Stomach smooth muscle (tissue), 2 donors: ENCODE data around the gene TXNL4B.
"Not testable (repeated sequence)": the region's sequence is repeated elsewhere in the genome, so short reads cannot be mapped to it uniquely, and the experiment has no call there.

Experiments
- H3K27ac ChIP-seq: one replicate; pipeline ENCODE4 v1.7.0; 2013; ENCODE audit warnings: mild to moderate bottlenecking, low read length, inconsistent platforms
- H3K27me3 ChIP-seq, 2 donors: one replicate each; pipeline ENCODE4 v1.7.0; 2013; ENCODE audit warnings: low read length in 2 of 2; ENCODE audit not compliant: insufficient read depth in 2 of 2, control insufficient read depth in 1 of 2
- H3K36me3 ChIP-seq, 2 donors: one replicate each; pipeline ENCODE4 v1.7.0; 2013; ENCODE audit warnings: low read length in 2 of 2; ENCODE audit not compliant: control insufficient read depth in 2 of 2, insufficient read depth in 2 of 2
- H3K4me1 ChIP-seq: one replicate; pipeline ENCODE4 v1.7.0; 2013; ENCODE audit warnings: low read length; ENCODE audit not compliant: control insufficient read depth, insufficient read depth
- H3K4me3 ChIP-seq, 2 donors: one replicate each; pipeline ENCODE4 v1.7.0; 2013; ENCODE audit warnings: low read length in 2 of 2
- H3K9ac ChIP-seq, 2 donors: one replicate each; pipeline ENCODE4 v1.7.0; 2013; ENCODE audit warnings: low read length in 2 of 2, mild to moderate bottlenecking in 1 of 2
- H3K9me3 ChIP-seq, 2 donors: one replicate each; pipeline ENCODE4 v1.7.0; 2013; ENCODE audit warnings: low read length in 2 of 2; ENCODE audit not compliant: control insufficient read depth in 2 of 2
- donor health status: healthy.
- donor health status: Pancreatic carcinoma.

The TXNL4B gene

DNA sequence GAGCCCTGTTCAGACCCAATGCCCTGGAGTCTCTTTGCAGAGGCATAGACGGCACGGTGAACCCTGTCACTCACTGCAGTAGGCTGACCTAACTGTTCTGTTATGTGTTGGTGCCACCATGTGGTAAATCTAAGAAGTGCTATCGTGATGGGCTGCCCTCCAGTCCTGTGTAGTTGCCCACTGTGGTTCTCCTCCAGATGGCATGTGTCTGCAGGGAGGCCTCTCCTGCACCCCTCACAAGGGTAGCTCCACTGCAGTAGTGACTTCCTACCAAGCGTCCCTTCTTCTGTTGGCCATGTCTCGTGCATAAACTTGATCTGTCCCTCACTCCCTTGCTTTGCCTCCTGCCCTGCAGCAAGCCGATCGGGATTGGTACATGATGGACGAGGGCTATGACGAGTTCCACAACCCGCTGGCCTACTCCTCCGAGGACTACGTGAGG, 6.0 kb upstream of the TXNL4B start:
- Histone ChIP-seq H3K27me3 (no peaks in the 10 kb centered on the region), H3K4me1 (peaks cover 9% of the 10 kb centered on the region), H3K9ac (no peak overlapping the region), H3K9me3 (no peaks in the 10 kb centered on the region), H3K36me3 (peaks cover 78 to 82% of the 10 kb centered on the region in 2 donors), H3K4me3 (no peak overlapping the region), H3K27ac (no peak overlapping the region)

DNA sequence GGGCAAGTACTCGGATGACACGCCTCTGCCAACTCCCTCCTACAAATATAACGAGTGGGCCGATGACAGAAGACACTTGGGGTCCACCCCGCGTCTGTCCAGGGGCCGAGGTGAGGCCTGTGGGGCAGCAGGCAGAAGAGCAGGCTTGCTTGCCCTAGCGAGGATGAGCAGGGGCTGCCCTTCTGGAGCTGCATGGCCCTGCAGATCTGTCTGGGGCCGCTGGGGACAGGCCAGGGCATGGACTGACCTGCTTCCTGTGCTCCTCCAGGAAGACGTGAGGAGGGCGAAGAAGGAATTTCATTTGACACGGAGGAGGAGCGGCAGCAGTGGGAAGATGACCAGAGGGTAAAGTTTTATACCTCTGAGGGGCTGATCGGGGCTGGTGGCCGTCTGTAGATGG, 5.5 kb upstream of the TXNL4B start:
- no peaks in the 10 kb centered on the region for H3K9me3 ChIP-seq
- no peaks in the 10 kb centered on the region for H3K27me3 ChIP-seq
- peaks cover 73 to 77% of the 10 kb centered on the region in 2 donors for H3K36me3 ChIP-seq
- peaks cover 13% of the 10 kb centered on the region for H3K4me1 ChIP-seq
- H3K27ac ChIP-seq = no peak overlapping the region
- no peak overlapping the region for H3K4me3 ChIP-seq
- H3K9ac ChIP-seq = no peak overlapping the region

DNA sequence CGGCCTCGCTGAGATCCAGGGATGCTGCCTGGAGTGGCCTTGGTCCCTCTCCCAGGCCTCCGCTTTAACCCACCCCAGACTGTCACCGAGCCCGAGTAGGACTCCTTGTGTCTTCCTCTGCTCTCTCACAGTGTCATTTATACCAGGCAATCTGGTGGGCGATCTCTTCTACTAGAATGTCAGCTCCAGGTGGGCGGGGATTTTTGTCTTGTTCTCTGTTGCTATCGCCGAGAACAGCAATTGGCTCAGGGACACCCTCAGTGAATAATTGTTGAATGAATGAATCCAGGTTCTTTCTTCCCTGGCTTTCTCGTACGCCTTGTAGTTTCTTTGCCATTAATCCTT, 818 bp upstream of the TXNL4B start:
- peak overlapping the region; percentile 88 to 99 for H3K9ac ChIP-seq

DNA sequence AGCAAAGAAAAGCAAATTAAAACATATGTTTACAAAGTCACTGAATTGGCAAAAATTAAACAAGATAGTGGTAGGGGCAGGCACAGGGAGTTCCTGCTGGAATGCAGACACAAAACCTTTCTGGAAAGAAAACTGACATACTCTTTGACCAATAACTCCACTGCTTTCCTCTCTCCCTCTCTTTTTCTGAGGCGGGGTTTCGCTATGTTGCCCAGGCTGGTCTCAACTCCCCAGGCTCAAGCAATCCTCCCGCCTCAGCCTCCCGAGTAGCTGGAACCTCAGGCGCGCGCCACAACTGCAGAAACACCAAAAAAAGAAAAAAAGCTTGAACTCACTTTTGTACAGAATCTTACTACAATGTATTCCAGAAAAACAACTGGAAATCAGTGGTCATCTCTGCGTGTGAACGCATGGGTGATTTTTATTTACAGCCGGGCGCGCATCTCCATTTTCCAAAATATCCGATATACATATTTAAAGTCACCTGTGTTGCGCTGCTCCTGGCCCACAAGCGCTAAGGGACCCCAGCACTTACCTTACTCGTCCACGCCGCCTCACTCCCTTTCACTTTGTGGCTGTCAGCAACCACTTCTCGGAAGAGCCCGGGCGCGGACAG, 480 bp downstream of the TXNL4B start:
- peaks cover 13% of the 10 kb centered on the region for H3K4me1 ChIP-seq
- H3K9me3 ChIP-seq = no peaks in the 10 kb centered on the region
- no peaks in the 10 kb centered on the region for H3K27me3 ChIP-seq
- H3K36me3 ChIP-seq = peaks cover 33 to 34% of the 10 kb centered on the region in 2 donors
- H3K9ac ChIP-seq = peak overlapping the region; percentile 88 to 92
- H3K27ac ChIP-seq = peak overlapping the region; percentile 92
- H3K4me3 ChIP-seq = peak overlapping the region; percentile 91 to 99

More for the DNA sequence above, 818 bp upstream of the TXNL4B start:
- peaks cover 13% of the 10 kb centered on the region for H3K4me1 ChIP-seq
- peak overlapping the region; percentile 74 to 99 for H3K4me3 ChIP-seq
- peak overlapping the region; percentile 92 for H3K27ac ChIP-seq
- H3K36me3 ChIP-seq = peaks cover 37 to 38% of the 10 kb centered on the region in 2 donors
- H3K27me3 ChIP-seq = no peaks in the 10 kb centered on the region
- no peaks in the 10 kb centered on the region for H3K9me3 ChIP-seq

DNA sequence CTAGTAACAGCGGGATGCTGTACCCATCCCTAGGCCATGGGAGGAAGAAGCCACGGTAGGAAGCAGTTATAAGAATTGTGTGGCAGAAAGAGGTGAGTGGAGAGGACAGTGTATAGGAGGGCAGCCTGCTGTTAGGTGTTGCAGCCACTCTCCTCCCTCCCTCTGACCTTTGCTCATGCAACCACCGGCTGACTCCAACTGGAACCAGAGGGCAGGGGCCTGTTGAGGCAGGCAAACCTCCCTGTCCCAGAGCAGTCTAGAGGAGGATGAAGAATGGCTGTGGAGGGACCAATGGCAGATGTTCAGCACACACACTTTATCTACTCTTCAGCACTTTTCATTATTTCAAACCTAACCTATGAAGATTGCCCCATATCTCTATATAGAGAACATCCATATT, 2.2 kb downstream of the TXNL4B start:
- Histone ChIP-seq H3K27ac (no peak overlapping the region), H3K36me3 (peaks cover 24 to 25% of the 10 kb centered on the region in 2 donors), H3K27me3 (no peaks in the 10 kb centered on the region), H3K9me3 (no peaks in the 10 kb centered on the region), H3K9ac (no peak overlapping the region), H3K4me3 (no peak overlapping the region), H3K4me1 (peaks cover 13% of the 10 kb centered on the region)

DNA sequence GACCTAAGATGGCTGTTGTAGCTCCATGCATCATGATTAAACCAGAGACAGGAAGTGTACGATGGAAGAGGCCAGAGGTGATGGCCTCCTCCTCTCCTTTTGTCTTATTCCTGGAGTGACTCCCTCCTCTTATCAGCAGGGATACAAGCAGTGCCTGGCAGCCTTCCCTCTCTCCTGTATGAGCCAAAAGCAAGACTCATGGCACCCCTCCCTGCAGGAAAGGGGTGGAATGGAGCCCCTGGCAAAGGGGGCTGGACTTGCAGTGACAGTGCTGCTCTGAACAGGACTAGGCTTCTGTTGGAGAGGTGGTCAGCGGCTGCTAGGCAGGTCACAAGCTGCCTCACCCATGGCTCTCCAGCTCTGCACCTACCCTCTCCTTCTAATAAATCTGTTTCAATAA, 8.4 kb downstream of the TXNL4B start:
- H3K27me3 ChIP-seq = no peaks in the 10 kb centered on the region
- no peak overlapping the region for H3K9ac ChIP-seq
- no peaks in the 10 kb centered on the region for H3K4me1 ChIP-seq
- H3K9me3 ChIP-seq = peaks cover 0 to 4% of the 10 kb centered on the region in 2 donors
- H3K36me3 ChIP-seq = peaks cover 21 to 28% of the 10 kb centered on the region in 2 donors
- no peak overlapping the region for H3K4me3 ChIP-seq
- H3K27ac ChIP-seq = no peak overlapping the region

DNA sequence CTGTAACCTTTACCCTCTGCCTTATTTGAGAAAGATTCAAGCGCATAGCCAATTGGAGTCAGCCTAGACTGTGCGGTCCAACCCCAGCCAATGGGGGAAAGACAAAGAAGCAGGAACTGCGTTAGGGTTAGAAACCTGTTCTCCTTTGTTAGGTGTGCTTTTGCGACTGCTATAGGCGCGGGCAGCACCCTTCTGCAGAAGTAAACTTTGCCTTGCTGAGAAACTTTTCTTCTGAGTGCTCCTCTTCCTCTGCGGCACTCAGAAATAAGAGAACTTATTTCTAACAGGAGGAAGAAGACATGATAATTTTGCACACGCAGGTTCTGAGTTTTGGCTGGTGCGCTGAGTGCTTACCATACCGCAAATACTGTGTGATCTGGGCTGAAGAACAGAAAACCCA, 9.0 kb downstream of the TXNL4B start:
- no peak overlapping the region for H3K4me3 ChIP-seq
- no peak overlapping the region for H3K27ac ChIP-seq
- H3K4me1 ChIP-seq = no peaks in the 10 kb centered on the region
- peaks cover 16 to 23% of the 10 kb centered on the region in 2 donors for H3K36me3 ChIP-seq
- no peak overlapping the region for H3K9ac ChIP-seq
- H3K9me3 ChIP-seq = peaks cover 0 to 4% of the 10 kb centered on the region in 2 donors
- H3K27me3 ChIP-seq = no peaks in the 10 kb centered on the region

DNA sequence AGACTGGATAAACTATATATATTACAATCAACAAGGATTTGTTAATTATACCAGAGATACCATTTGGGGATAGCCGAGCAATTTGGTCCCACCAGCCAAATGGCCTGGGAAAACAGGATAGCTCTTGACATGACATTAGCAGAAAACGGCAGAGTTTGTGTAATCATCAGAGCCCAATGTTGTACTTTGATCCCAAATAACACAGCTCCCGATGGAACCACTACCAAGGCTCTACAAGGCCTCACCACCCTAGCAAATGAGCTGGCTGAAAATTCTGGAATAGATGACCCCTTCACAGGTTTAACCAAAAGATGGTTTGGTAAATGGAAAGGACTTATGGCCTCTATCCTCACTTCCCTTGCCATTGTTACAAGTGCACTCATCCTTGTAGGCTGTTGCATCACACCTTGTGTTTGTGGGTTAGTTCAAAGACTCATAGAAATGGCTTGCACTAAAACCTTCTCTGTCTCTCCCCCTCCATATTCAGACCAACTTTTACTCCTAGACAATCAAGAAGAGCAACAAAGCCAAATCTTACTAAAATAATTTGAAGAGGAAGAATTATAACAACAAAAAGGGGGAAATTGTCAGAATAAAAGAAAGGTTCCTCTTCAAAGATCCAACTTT, 9.5 kb downstream of the TXNL4B start:
- H3K27ac ChIP-seq = no peak overlapping the region
- no peak overlapping the region for H3K9ac ChIP-seq
- peaks cover 0 to 4% of the 10 kb centered on the region in 2 donors for H3K9me3 ChIP-seq
- no peak overlapping the region for H3K4me3 ChIP-seq
- H3K27me3 ChIP-seq = no peaks in the 10 kb centered on the region
- peaks cover 10 to 18% of the 10 kb centered on the region in 2 donors for H3K36me3 ChIP-seq
- H3K4me1 ChIP-seq = no peaks in the 10 kb centered on the region

DNA sequence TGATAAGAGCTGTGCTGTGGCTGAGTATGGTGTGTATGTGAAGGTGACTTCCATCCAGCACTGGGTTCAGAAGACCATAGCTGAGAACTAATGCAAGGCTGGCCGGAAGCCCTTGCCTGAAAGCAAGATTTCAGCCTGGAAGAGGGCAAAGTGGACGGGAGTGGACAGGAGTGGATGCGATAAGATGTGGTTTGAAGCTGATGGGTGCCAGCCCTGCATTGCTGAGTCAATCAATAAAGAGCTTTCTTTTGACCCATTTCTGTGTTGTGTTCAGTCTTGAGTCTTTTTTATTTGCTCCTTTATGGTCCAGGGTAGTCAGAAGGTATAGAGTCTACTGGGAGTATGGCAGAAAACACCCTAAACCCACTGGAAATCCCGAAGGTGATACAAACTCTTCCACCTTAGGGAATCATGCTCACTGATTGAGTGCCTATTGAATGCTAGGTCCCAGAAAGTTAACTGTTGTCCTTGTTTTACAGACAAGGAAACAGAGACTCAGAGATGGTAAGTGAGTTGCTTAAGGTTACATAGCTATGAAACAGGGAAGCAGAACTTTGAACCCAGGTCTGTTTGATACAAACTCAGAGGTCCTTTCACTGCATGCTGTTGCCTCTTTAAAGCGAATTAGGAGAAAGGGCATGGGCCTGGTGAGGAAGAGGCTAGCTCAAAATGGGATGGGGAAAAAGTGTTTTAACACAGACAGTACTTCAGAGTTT, 16.3 kb downstream of the TXNL4B start:
- H3K4me1 ChIP-seq = peaks cover 14% of the 10 kb centered on the region
- H3K27ac ChIP-seq, H3K9ac ChIP-seq, H3K36me3 ChIP-seq, H3K4me3 ChIP-seq, H3K9me3 ChIP-seq, H3K27me3 ChIP-seq: not testable (repeated sequence)

DNA sequence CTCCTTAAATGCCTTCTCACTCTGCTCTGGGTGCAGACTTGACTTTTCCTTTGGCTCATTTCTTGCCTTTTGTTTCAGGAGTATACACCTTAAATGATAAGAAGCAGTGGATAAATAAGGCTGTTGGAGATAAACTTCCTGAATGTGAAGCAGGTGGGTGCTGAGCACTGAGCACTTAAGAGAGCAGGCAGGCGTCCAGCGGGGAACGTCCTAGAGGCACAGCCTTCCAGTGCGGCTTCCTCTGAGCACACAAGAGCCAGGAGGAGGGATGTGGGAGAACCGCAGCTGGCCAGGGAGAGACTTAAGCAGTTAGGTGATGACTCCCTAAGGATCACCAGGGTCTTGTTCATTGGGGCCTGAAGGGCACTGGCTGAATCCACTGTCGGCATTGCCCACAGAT, 18.4 kb downstream of the TXNL4B start:
- not testable (repeated sequence) for H3K36me3 ChIP-seq, H3K27ac ChIP-seq, H3K4me3 ChIP-seq, H3K9ac ChIP-seq, H3K27me3 ChIP-seq, H3K9me3 ChIP-seq
- peaks cover 14% of the 10 kb centered on the region for H3K4me1 ChIP-seq
